GM12892 (cell line): ENCODE results near the gene PRDM16.

ENCODE experiments used
- POLR2A ChIP-seq: IDR thresholded peaks from 2 replicates; pipeline ENCODE4 v1.6.1; 2011; ENCODE audit warnings: low read depth, low read length, control low read depth
- POLR2AphosphoS5 ChIP-seq: IDR thresholded peaks from 2 replicates; pipeline ENCODE4 v1.6.1; 2011; ENCODE audit warnings: low read depth, low read length, control low read depth
- TAF1 ChIP-seq: IDR thresholded peaks from 2 replicates; pipeline ENCODE4 v1.6.1; 2011; ENCODE audit warnings: low read depth, mild to moderate bottlenecking, control low read depth, low read length, borderline replicate concordance

GRCh38 chr1:3032371-3033039, 36.5 kb upstream of the PRDM16 start:
- no peak for TF ChIP-seq POLR2A
- TF ChIP-seq POLR2AphosphoS5 = no peak
- no peak for TF ChIP-seq TAF1
